LNCAP (cell line): ENCODE results near the gene ZNF467.

ENCODE experiments used
- CTCF ChIP-seq: fragments of 450-650 bp; IDR thresholded peaks from 2 replicates; pipeline ENCODE4 v1.5.1; 2017; ENCODE audit warnings: mild to moderate bottlenecking

ZNF467 gene

DNA sequence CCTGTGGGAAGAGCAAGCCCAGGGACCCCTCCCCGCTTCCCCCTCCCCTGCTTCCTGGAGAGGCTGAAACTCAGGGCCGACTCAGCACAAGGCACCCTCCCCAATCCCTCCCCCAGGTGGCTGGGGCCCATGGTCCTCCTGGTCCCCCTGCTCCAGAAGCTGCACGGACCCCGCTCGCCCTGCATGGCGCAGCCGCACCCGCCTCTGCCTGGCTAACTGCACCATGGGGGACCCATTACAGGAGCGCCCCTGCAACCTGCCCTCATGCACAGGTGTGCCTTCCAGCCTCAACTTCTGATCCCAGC, 45.1 kb upstream of the ZNF467 start:
- TF ChIP-seq CTCF, result no peak

- TF ChIP-seq CTCF, result no peak
Observed at GRCh38 chr7:149817836-149818535, 44.6 kb upstream of the ZNF467 start.

DNA sequence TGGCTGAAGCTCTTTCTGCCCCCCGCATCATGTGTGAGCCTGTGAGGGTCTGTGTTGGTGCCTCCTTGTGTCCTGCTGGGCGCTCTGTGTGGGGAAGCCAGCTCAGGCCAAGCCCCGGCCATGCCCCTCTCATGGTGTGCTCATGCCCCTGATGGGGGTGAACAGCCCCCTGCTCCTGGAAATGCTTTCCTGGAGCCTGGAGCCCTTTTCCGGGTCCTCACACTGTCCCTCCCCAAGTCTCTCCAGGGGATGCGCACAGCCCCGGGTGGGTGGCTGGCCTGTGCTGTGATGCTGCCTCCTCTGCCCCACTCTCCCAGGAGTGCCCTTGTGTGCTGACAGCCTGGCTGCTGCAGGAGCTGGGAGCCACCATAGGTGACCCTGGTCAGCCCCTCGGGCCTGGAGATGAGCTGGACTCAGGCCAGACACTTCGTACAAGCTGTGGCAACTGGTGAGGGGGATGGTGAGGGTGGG, 43.9 kb upstream of the ZNF467 start:
- no peak for TF ChIP-seq CTCF

GRCh38 chr7:149816794-149817193, 43.4 kb upstream of the ZNF467 start:
- TF ChIP-seq CTCF, result no peak

GRCh38 chr7:149816267-149816751, 42.9 kb upstream of the ZNF467 start:
- no peak for TF ChIP-seq CTCF

DNA sequence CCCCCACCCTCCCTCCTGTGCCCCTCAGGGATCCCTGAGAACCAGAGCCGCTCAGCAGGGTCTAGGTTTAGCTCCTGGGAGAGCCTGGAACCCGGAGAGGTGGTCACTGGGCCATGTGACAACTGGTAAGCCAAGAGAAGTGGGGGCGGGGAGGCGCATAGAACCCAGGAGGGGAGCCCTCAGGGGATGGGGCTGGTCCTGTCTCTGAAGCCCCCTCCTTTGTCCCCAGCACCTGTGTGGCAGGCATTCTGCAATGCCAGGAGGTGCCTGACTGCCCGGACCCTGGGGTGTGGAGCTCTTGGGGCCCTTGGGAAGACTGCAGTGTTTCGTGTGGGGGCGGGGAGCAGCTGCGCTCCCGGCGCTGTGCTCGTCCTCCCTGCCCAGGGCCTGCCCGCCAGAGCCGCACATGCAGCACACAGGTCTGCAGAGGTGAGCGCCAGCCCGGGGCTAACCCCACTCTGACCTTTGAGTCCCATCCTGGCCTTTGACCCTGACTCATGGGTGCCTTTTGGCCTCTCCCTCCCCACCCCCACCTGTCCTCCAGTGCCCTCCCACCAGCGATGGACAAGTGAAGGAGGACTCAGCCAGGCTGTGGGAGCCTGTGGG, 42.4 kb upstream of the ZNF467 start:
- TF ChIP-seq CTCF, result no peak

- TF ChIP-seq CTCF, result no peak
Observed at GRCh38 chr7:149815121-149815520, 41.7 kb upstream of the ZNF467 start.
